ENCODE measurements around the gene GPR37L1.
"Not testable (repeated sequence)": the region's sequence is repeated elsewhere in the genome, so short reads cannot be mapped to it uniquely, and the experiment has no call there.

GPR37L1 gene

DNA sequence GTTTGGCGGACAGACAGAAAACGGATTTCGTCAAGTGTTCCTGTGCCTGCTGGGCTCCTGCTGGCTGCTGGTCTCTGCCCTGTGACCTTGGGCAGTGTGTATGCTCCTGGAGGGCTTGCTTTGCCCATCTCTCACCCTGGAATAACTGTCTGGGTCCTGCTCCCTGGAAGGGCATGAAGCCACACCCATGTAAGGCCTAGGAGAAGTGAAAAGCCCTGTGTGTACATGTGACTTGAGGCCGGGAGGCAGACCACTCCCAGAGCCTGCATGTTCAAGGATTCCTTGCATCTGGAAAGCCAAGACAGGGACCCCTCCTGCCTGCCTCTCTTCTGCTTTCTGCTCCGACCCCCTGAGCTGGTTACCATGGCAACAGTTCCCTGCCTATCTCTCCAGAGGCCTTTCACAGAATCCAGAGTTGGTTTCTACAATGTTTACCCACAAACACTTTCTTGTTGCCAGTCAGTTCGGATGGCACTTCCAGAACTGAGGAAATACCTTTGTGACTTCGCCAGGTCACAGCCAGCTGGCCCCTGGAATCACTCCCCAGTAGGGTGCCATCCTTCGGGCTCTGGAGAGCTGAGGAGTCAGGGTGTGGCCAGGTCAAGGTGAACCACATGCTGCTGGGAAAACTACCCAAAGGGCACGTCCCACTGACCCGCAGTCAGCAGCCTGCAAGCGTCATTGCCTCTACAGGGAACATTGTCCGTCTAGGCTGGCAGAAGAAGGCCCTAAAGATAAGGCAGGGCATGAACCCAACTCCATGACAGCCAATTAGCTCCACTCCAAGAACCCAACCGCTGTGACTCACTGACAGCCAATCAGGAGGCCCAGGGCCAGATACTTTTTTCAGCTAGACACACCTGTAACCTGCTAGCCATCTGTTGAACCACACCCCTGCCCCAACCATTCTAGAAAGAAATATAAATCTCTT is 14.7 kb upstream of the GPR37L1 start:
- DNase-seq (ENCODE audit: low read depth, low spot score): no peak

DNA sequence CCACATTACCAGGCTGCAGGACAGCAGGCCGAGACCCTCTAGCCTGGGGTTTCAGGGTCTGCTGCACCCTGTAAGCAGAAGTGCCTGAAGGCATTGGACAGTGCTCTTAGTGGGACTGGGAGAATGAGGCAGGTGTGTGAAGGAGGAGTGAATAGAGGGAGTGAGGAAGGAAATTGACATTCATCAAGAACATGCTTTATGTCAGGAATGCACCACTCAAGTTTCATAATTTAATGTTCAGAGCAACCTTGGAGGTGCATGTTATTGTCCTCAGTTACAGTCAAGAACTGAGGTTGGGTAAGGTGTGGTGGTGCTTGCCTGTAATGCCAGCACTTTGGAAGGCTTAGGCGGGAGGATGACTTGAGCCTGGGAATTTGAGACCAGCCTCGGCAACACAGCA is 11.7 kb upstream of the GPR37L1 start:
- DNase-seq (ENCODE audit: low read depth, low spot score): no peak

DNA sequence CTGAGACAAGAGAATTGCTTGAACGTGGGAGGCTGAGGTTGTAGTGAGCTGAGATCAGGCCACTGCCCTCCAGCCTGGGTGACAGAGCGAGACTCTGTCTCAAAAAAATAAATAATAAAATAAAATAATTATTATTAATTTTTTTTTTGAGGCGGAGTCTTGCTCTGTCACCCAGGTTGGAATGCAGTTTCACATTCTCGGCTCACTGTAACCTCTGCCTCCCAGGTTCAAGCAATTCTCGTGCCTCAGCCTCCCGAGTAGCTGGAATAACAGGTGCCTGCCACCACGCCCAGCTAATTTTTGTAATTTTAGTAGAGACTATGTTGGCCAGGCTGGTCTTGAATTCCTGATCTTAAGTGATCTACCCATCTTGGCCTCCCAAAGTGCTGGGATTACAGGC is 11.1 kb upstream of the GPR37L1 start:
- not testable (repeated sequence) for DNase-seq (ENCODE audit: low read depth, low spot score)

DNA sequence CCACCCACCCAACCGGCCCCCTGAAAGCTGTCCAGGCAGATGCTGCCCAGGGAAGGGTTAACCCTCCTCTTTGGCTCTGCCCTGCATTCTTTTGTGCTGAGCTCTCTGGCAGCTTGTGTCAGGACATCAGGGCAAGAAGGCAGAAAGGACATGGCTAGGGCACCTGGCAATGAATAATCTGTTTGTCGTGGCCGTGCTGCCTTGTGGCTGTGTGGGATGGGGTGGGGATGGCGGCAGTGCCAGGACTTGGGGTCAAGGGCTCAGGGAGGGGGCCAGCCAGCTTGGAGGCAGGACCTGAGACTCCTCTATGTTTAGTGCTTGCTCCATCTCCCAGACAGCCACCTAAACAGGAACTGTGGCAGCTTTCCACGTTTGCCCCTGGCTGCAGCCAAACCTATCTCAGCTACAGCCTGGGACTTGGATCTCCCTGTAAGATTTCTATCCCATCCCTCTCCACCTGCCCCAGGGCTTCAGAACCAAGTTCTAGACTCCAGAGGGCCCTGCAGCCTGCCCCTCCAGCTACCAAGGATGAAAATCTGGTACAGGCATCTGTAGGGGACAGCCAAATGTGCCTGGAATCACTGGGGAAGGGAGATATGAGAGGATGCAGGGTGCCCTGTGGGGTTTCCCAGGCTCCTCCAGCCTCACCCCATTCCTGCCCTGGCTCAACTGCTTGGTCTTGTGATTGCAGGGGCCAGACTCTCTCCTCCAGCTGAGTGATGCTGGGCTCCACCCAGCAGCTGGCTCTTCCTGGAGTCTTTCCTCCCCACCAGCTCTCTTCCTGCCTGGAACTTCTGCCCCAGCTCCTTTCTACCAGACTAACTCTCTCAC is 9.6 kb upstream of the GPR37L1 start:
- no peak for DNase-seq (ENCODE audit: low read depth, low spot score)

DNA sequence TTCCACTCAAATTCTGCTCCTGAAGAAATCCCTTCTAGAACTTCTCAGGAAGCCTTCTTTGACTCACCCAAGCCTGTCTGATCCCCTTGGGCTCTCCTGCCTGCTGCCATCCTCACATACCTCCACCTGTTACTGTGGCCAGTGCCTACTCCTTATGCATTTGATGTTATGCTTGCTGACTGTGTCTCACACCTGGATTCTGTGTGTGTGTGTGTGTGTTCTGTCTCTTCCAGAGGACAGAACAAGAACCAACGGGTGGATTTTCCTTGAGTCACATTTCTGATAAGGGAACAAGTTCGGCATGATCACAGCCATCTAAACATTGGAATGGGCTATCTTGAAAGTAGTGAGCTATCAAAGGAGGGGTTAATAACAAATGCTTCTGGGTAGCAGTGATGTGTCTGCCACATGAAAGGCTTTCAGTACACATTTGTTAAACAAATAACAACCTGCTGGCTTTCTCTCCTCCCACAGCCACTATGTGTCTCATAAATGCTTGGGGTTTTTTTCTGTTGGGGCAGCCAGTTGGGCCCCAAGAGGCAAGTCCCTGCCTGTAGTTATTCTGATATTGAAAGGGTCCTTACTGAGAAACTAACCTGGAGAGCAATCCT is 8.9 kb upstream of the GPR37L1 start:
- DNase-seq (ENCODE audit: low read depth, low spot score): no peak

DNA sequence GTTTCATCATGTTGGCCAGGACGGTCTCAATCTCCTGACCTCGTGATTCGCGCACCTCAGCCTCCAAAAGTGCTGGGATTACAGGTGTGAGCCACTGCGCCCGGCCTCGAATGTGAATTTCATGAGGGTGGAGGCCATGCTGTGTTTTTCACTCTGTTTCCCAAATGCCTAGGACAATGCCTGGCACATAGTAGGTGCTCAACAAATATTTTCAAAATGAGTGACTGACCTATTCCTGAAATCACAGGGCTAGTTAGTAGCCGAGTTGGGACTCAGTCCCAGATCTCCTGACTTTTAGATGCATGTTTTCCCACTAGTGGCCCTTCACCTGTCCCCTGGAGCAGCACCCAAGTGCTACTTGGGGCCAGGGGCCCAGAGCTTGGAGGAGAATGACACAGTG is 6.4 kb upstream of the GPR37L1 start:
- no peak for DNase-seq (ENCODE audit: low read depth, low spot score)

DNA sequence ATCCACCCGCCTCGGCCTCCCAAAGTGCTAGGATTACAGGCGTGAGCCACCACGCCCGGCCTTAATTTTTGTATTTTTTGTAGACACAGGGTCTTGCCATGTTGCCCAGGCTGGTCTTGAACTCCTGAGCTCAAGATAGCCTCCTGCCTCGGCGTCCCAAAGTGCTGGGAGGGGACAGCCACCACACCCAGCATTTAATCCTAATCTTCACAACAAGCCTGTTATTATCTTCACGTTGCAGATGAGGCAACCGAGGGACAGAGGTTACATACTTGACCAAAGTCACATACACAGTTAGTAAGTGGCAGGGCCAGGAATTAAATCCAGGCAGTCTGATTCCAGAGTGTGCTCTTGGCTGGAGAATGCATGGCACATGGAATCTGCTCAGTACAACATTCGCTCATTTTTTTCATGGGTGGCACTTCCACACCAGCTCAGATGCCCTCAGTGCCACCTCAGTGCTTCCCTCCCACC is 4.8 kb upstream of the GPR37L1 start:
- DNase-seq (ENCODE audit: low read depth, low spot score): no peak

DNA sequence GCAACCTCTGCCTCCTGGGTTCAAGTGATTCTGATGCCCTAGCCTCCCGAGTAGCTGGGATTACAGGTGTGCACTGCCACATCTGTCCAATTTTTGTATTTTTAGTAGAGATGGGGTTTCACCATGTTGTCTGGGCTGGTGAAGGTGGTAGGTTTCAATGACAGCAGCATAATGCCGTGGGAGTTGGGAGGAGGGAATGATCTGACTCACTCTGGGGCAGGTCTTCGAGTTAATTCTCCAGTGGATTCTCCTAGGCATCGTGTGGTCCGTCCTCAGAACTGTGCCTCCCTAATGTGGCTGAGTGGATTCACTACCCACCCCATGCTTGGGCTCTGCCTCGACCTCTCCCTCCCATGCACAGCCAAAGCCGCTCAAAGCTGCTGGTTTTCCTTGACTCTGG is 1.7 kb upstream of the GPR37L1 start:
- no peak for DNase-seq (ENCODE audit: low read depth, low spot score)

DNA sequence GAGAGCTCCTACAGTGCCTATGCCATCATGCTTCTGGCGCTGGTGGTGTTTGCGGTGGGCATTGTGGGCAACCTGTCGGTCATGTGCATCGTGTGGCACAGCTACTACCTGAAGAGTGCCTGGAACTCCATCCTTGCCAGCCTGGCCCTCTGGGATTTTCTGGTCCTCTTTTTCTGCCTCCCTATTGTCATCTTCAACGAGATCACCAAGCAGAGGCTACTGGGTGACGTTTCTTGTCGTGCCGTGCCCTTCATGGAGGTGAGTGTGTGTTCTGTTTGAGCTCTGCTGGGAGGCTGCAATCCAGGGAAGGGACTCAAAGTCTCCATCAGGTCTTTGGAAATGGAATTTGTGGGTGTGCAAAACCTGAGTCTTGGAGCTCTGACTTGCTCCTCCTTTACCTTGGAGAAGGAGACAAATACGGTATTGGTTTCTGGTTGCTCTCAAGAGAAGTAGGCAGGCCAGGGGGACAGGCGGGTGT is 658 bp downstream of the GPR37L1 start:
- DNase-seq (ENCODE audit: low read depth, low spot score): no peak

DNA sequence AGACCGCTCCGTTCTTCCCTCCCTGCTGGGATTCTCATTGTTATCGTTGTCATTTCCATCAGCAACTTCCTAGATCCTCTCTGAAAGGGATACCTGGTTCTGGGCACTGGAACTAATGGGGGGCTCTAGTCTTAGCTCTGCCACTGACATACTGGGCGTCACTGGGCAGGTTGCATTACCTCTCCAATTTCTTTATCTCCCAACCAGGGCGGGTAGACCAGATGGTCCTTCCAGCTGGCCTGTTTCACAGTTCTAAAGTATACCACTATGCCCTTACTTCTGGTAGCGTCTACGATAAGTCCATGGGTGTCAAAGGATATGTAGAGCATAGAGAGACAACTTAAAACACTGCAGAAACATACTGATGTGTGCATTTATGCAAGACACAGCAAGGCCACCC is 1.4 kb downstream of the GPR37L1 start:
- no peak for DNase-seq (ENCODE audit: low read depth, low spot score)

DNA sequence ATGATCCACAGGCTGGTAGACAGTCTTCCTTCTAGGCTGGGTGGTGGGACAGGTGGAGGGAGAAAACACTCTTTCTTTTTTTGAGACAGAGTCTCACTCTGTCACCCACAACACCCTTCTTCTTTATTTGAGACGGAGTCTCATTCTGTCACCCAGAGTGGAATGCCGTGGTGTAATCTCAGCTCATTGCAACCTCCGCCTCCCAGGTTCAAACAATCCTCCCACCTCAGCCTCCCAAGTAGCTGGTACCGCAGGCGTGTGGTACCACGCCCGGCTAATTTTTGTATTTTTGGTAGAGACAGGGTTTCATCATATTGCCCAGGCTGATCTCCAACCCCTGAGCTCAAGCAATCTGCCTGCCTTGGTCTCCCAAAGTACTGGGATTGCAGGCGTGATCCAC is 2.9 kb downstream of the GPR37L1 start:
- DNase-seq (ENCODE audit: low read depth, low spot score): no peak

DNA sequence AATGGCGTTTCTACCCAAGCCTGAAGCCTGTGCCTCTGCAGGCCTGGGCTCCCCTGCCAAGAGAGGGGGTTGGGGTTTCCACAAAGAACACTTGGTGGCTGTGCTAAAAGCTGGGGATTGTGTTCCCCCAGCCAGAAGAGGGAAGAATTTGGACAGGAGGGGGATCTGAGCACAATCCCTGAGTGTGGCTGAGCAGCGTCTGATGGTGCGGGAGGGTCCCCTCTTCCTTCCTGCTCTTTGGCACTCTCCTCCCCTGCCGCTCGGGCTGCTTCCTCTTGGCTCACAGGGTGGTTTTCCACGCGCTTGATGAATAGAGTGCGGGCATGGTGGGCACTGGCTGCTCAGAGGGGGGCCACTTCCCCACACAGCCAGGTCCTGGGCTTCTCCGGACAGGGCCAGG is 3.7 kb downstream of the GPR37L1 start:
- no peak for DNase-seq (ENCODE audit: low read depth, low spot score)

DNA sequence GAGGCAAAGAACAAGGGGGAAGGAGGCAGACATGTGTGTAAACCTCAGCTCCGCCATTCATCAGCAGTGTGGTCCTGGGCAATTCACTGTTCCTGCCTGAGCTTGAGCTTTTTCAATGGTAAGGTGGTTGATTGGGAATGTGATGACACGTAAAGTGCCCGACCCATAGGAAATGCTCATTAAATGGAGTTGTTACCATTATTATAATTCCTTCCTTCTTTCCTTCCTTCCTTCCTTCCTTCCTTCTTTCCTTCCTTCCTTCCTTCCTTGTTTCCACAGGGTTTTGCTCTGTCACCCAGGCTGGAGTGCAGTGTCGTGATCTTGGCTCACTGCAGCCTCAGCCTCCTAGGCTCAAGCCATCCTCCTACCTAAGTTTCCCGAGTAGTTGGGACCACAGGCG is 4.3 kb downstream of the GPR37L1 start:
- DNase-seq (ENCODE audit: low read depth, low spot score): no peak

DNA sequence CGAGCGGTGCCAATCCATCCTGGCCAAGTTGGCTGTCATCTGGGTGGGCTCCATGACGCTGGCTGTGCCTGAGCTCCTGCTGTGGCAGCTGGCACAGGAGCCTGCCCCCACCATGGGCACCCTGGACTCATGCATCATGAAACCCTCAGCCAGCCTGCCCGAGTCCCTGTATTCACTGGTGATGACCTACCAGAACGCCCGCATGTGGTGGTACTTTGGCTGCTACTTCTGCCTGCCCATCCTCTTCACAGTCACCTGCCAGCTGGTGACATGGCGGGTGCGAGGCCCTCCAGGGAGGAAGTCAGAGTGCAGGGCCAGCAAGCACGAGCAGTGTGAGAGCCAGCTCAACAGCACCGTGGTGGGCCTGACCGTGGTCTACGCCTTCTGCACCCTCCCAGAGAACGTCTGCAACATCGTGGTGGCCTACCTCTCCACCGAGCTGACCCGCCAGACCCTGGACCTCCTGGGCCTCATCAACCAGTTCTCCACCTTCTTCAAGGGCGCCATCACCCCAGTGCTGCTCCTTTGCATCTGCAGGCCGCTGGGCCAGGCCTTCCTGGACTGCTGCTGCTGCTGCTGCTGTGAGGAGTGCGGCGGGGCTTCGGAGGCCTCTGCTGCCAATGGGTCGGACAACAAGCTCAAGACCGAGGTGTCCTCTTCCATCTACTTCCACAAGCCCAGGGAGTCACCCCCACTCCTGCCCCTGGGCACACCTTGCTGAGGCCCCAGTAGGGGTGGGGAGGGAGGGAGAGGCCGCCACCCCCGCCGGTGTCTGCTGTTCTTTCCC is 5.3 kb downstream of the GPR37L1 start:
- no peak for DNase-seq (ENCODE audit: low read depth, low spot score)

DNA sequence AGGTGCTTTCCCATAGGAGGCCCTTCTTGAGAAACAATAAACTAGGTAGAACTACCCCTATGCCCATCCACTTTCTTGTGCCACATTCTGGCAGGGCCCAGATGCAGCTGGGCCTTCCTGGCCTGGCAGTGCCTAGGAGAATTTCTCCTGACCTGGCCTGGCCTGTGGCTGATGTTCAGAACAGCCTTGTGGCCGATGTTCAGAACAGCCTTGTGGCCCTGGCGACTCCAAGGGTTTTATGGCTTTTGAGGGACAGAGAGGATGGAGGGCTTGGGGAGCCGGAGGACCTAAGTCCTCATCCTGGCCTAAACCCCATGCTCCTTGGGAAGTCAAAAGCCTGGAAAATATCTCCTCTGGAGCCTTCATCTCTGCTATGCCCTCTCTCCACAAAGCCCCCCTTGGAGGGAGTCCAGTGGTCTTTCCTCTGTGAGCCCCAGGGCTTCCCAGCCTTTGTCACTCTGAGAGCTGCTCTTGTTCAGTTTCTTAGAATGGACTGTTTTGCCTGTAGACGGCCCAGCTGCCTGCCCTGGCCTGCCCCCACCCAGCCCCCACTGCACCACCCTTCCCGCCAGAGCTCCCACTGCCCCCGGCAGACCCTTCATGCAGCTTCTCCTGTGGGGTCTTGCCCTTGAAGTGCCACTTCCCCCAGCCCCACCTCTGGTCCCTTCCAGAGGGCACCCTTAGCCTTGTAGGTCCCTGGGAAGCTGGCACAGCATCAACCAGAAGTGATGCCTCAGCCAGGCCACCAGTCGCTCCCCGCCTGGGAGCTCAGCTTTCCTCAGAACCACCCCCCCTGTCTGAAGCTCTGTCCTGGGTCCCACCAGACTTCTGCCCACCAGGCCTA is 7.0 kb downstream of the GPR37L1 start:
- DNase-seq (ENCODE audit: low read depth, low spot score): no peak

DNA sequence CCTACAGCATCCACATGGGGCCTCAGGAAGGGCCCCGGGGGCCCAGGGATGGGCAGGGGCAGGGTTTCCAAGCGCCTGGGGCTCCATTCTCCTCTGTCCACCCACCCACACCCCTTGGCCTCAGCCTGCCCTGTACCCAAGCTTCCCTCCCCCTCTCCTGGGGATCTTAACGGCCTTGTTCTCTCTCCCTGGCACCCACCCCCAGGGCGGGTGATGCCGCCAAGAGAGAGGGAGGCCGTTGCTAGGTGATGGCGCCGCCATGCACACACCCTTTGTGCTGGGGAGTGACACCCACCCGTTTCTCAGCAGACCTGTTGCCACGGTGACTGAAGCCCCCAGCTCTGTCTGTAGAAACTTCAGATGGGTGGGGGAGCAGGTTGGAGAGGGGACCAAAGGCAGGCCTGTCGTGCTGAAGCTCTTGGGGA is 7.6 kb downstream of the GPR37L1 start:
- DNase-seq (ENCODE audit: low read depth, low spot score): no peak

DNA sequence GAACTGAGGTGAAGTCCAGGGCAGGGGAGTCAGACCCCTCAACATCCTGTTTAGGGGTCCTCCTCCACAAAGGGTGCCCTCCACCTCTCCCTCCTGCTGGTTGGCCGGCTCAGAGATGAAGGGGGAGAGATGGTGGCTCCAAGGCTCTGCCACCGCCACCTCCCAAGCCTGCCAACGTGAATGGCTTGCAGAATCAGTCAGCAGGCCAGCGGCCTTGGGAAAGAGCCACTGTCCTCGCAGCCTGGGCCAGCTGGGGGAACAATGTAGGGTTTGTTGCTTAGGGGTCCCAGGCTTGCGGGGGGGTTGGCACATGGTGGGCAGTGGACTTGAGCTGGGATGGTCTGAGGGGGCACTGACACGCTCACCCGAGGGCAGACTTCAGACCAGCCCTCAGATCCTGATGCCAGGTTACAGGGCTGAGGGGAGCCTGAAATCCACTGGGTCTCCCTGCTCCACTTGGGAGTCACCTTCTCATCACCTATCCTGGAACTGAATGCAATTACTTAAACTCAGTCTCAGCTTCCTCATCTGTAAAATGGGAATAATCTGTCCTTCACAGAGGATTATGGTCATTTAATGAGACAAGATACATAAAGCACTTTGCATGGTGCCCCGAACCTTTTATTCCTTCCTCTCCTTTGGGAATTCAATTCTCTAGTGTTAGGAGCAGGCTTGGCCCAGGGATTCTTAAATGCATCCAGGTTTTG is 8.3 kb downstream of the GPR37L1 start:
- DNase-seq (ENCODE audit: low read depth, low spot score): no peak

DNA sequence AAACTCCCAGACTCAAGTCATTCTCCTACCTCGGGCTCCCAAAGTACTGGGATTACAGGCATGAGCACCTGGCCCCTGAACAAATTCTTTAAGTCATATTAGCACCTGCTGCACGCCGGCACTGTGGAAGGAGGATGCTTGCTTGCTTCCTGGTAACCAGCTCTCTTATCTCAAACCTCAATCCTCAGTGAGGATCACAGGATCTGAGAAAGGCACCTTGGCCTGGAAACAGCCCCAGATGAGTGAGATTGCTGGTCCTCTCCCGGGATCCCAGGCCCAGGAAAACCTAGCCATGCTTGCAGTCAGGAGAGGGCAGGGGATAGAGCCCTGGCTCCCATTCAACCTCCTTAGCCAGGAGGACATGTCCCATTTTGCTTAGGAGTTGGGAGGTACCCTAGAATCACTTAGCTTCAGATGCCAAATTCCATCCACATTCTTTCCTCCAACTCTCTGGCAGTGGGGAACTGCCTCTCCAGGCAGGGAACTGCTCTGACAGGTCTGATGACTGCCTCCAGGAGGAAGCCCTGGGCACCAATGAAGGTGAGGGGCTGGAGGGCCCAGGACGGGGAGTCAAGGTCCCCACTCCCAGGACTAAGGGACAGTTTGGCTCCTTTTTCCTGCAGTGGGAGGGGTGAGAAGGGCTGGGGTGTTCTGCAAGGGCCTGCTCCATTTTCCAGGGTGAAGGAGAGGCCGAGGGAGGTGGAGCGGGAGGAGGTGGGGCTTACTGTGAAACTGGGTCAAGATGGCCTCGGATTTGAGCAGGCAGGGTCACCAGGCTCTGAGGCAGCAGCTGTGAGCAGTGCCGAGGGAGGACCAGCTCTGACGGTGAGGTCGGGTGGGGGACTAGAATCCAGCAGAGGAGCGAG is 9.5 kb downstream of the GPR37L1 start:
- no peak for DNase-seq (ENCODE audit: low read depth, low spot score)

DNA sequence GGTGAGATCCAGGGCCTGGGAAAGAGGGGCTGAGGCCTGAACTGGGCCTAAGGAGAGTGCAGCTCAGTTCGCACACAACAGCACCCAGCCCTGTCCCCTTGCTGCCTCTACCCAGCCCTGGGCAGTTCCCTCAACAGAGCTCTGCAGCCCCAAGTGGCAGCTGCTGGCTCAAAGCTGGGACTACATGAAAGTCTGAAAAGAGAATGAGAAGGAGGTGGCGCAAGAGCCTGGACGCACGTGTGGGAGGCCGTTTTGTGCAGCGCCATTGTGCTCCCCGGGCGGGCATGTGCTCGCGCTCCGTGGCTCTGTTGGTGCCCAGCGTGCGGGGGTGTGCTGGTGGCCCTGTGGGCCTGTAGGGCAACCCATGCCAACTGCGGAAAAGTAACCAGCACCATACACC is 10.3 kb downstream of the GPR37L1 start:
- DNase-seq (ENCODE audit: low read depth, low spot score): no peak

All from activated CD4-positive, CD25-positive, alpha-beta regulatory T cell treated with anti-CD3 and anti-CD28 coated beads, Interleukin-2, amount 50 U/mL, for 16 hours (primary cell).